ENCODE measurements around the gene UMODL1.

Gene UMODL1

GRCh38 chr21:42106425-42106824 is 35.3 kb downstream of the UMODL1 start:
- H3K27me3 ChIP-seq (ENCODE audit: control insufficient read depth in 1 of 2, insufficient read depth in 2 of 2, low read length in 2 of 2), result no peaks in the 10 kb centered on the region
- H3K9me3 ChIP-seq (ENCODE audit: low read length), result no peaks in the 10 kb centered on the region
- no peak overlapping the region for H3K27ac ChIP-seq (ENCODE audit: low read depth, low read length)
- no peaks in the 10 kb centered on the region for H3K36me3 ChIP-seq (ENCODE audit: insufficient read depth, low read length)
- H3K4me1 ChIP-seq (ENCODE audit: insufficient read depth, low read length), result no peaks in the 10 kb centered on the region
- no peak overlapping the region for H3K4me3 ChIP-seq (ENCODE audit: low read depth in 1 of 2, low read length in 2 of 2)
- no peak overlapping the region for H3K9ac ChIP-seq (ENCODE audit: low read length)

DNA sequence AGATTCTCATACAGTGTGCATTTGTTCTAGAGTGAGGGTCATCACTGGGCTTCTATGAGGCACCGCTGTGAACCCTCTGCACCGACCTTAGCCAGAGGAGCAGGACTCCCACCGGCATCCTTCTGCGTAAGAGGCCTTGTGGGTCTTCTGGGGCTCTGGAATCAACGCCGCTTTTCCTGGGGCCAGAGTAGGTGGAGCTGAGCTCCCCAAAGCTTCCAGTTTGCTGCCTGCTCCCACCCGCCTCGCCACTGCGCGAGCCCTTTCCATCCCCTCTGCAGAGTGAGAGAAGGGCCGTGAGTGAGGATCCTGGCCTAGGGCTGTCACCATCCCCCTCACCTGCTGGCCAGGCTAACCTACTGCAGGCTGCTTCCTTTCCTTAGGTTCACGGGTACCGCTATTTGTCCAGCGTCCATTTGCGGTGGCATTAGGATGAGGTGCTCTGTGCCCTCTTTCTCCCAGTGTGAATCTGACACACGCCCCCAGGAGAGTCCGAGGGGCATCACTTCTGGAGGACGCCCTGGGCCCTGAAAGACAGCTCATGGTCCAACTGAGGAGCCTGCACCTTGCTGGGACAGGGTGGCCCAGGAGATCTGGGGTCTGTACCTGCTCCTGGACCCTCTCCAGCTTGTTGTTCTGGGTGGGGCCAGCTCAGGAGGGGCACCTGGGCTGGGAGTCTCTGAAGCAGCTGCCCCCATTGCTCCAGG is 36.2 kb downstream of the UMODL1 start:
- Histone ChIP-seq H3K9ac (ENCODE audit: low read length) (no peak overlapping the region), H3K36me3 (ENCODE audit: insufficient read depth, low read length) (no peaks in the 10 kb centered on the region), H3K27me3 (ENCODE audit: control insufficient read depth in 1 of 2, insufficient read depth in 2 of 2, low read length in 2 of 2) (no peaks in the 10 kb centered on the region), H3K4me3 (ENCODE audit: low read depth in 1 of 2, low read length in 2 of 2) (no peak overlapping the region), H3K27ac (ENCODE audit: low read depth, low read length) (no peak overlapping the region), H3K4me1 (ENCODE audit: insufficient read depth, low read length) (no peaks in the 10 kb centered on the region), H3K9me3 (ENCODE audit: low read length) (no peaks in the 10 kb centered on the region)

GRCh38 chr21:42107881-42108553 is 36.9 kb downstream of the UMODL1 start:
- Histone ChIP-seq H3K36me3 (ENCODE audit: insufficient read depth, low read length) (no peaks in the 10 kb centered on the region), H3K9ac (ENCODE audit: low read length) (no peak overlapping the region), H3K27me3 (ENCODE audit: control insufficient read depth in 1 of 2, insufficient read depth in 2 of 2, low read length in 2 of 2) (no peaks in the 10 kb centered on the region), H3K9me3 (ENCODE audit: low read length) (no peaks in the 10 kb centered on the region), H3K27ac (ENCODE audit: low read depth, low read length) (no peak overlapping the region), H3K4me3 (ENCODE audit: low read depth in 1 of 2, low read length in 2 of 2) (no peak overlapping the region), H3K4me1 (ENCODE audit: insufficient read depth, low read length) (no peaks in the 10 kb centered on the region)

GRCh38 chr21:42108554-42109340 is 37.6 kb downstream of the UMODL1 start:
- Histone ChIP-seq H3K27me3 (ENCODE audit: control insufficient read depth in 1 of 2, insufficient read depth in 2 of 2, low read length in 2 of 2) (no peaks in the 10 kb centered on the region), H3K4me1 (ENCODE audit: insufficient read depth, low read length) (no peaks in the 10 kb centered on the region), H3K9me3 (ENCODE audit: low read length) (no peaks in the 10 kb centered on the region), H3K4me3 (ENCODE audit: low read depth in 1 of 2, low read length in 2 of 2) (no peak overlapping the region), H3K9ac (ENCODE audit: low read length) (no peak overlapping the region), H3K36me3 (ENCODE audit: insufficient read depth, low read length) (no peaks in the 10 kb centered on the region), H3K27ac (ENCODE audit: low read depth, low read length) (no peak overlapping the region)

GRCh38 chr21:42109473-42109872 is 38.4 kb downstream of the UMODL1 start:
- H3K4me1 ChIP-seq (ENCODE audit: insufficient read depth, low read length), result no peaks in the 10 kb centered on the region
- no peaks in the 10 kb centered on the region for H3K36me3 ChIP-seq (ENCODE audit: insufficient read depth, low read length)
- H3K27ac ChIP-seq (ENCODE audit: low read depth, low read length), result no peak overlapping the region
- H3K4me3 ChIP-seq (ENCODE audit: low read depth in 1 of 2, low read length in 2 of 2), result no peak overlapping the region
- no peaks in the 10 kb centered on the region for H3K27me3 ChIP-seq (ENCODE audit: control insufficient read depth in 1 of 2, insufficient read depth in 2 of 2, low read length in 2 of 2)
- no peak overlapping the region for H3K9ac ChIP-seq (ENCODE audit: low read length)
- no peaks in the 10 kb centered on the region for H3K9me3 ChIP-seq (ENCODE audit: low read length)

- no peak overlapping the region for H3K4me3 ChIP-seq (ENCODE audit: low read depth in 1 of 2, low read length in 2 of 2)
- H3K9ac ChIP-seq (ENCODE audit: low read length), result no peak overlapping the region
- no peak overlapping the region for H3K27ac ChIP-seq (ENCODE audit: low read depth, low read length)
- no peaks in the 10 kb centered on the region for H3K9me3 ChIP-seq (ENCODE audit: low read length)
- no peaks in the 10 kb centered on the region for H3K36me3 ChIP-seq (ENCODE audit: insufficient read depth, low read length)
- H3K4me1 ChIP-seq (ENCODE audit: insufficient read depth, low read length), result no peaks in the 10 kb centered on the region
- peaks cover 0 to 2% of the 10 kb centered on the region in 2 donors for H3K27me3 ChIP-seq (ENCODE audit: control insufficient read depth in 1 of 2, insufficient read depth in 2 of 2, low read length in 2 of 2)
These were observed 38.9 kb downstream of the UMODL1 start for GRCh38 chr21:42109873-42110525.

DNA sequence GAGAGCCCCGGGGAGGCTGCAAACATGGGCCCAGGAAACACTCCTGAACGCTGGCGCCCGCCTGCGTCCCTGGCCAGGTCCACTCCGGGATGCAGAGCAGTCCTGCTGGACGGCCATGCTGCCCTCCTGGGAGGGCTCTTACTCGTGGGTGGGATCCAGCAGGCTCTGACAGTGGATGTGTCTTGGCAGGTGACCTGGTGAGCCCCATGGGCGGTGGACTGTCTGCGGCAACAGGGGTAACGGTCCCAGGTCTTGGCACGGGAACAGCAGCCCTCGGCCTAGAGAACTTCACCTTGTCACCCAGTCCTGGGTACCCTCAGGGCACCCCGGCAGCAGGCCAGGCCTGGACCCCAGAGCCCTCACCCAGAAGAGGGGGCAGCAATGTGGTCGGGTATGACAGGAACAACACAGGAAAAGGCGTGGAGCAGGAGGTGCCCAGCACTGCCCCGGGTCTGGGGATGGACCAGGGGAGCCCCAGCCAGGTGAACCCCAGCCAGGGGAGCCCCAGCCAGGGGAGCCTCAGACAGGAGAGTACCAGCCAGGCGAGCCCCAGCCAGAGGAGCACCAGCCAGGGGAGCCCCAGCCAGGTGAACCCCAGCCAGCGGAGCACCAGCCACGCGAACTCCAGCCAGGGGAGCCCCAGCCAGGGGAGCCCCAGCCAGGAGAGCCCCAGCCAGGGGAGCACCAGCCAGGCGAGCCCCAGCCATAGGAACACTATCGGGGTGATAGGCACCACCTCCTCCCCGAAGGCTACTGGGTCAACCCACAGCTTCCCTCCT is 39.8 kb downstream of the UMODL1 start:
- peaks cover 0 to 6% of the 10 kb centered on the region in 2 donors for H3K27me3 ChIP-seq (ENCODE audit: control insufficient read depth in 1 of 2, insufficient read depth in 2 of 2, low read length in 2 of 2)

GRCh38 chr21:42111470-42111743 is 40.3 kb downstream of the UMODL1 start:
- H3K36me3 ChIP-seq (ENCODE audit: insufficient read depth, low read length), result no peaks in the 10 kb centered on the region
- no peaks in the 10 kb centered on the region for H3K9me3 ChIP-seq (ENCODE audit: low read length)
- no peaks in the 10 kb centered on the region for H3K4me1 ChIP-seq (ENCODE audit: insufficient read depth, low read length)
- H3K4me3 ChIP-seq (ENCODE audit: low read depth in 1 of 2, low read length in 2 of 2), result no peak overlapping the region
- peaks cover 0 to 6% of the 10 kb centered on the region in 2 donors for H3K27me3 ChIP-seq (ENCODE audit: control insufficient read depth in 1 of 2, insufficient read depth in 2 of 2, low read length in 2 of 2)
- H3K9ac ChIP-seq (ENCODE audit: low read length), result no peak overlapping the region
- H3K27ac ChIP-seq (ENCODE audit: low read depth, low read length), result no peak overlapping the region

More for the DNA sequence above, 39.8 kb downstream of the UMODL1 start:
- Histone ChIP-seq H3K9me3 (ENCODE audit: low read length) (no peaks in the 10 kb centered on the region), H3K4me1 (ENCODE audit: insufficient read depth, low read length) (no peaks in the 10 kb centered on the region), H3K4me3 (ENCODE audit: low read depth in 1 of 2, low read length in 2 of 2) (no peak overlapping the region), H3K36me3 (ENCODE audit: insufficient read depth, low read length) (no peaks in the 10 kb centered on the region), H3K27ac (ENCODE audit: low read depth, low read length) (no peak overlapping the region), H3K9ac (ENCODE audit: low read length) (no peak overlapping the region)

- Histone ChIP-seq H3K27ac (ENCODE audit: low read depth, low read length) (no peak overlapping the region), H3K4me1 (ENCODE audit: insufficient read depth, low read length) (no peaks in the 10 kb centered on the region), H3K9me3 (ENCODE audit: low read length) (no peaks in the 10 kb centered on the region), H3K27me3 (ENCODE audit: control insufficient read depth in 1 of 2, insufficient read depth in 2 of 2, low read length in 2 of 2) (peaks cover 0 to 6% of the 10 kb centered on the region in 2 donors), H3K4me3 (ENCODE audit: low read depth in 1 of 2, low read length in 2 of 2) (no peak overlapping the region), H3K9ac (ENCODE audit: low read length) (no peak overlapping the region), H3K36me3 (ENCODE audit: insufficient read depth, low read length) (no peaks in the 10 kb centered on the region)
These were observed 40.7 kb downstream of the UMODL1 start for GRCh38 chr21:42111811-42112210.

DNA sequence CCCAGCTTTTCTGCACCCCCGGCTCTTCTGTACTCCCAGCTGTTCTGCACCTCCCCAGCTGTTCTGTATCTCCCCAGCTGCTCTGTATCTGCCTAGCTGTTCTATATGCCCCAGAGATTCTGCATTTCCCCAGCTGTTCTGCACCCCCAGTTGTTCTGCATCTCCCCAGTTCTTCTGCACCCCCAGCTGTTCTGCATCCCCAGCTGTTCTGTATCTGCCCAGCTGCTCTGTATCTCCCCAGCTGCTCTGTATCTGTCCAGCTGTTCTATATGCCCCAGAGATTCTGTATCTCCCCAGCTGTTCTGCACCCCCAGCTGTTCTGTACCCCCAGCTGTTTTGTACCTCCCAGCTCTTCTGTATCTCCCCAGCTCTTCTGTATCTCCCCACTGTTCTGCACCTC is 41.1 kb downstream of the UMODL1 start:
- Histone ChIP-seq H3K36me3 (ENCODE audit: insufficient read depth, low read length) (no peaks in the 10 kb centered on the region), H3K4me1 (ENCODE audit: insufficient read depth, low read length) (peaks cover 3% of the 10 kb centered on the region), H3K9me3 (ENCODE audit: low read length) (no peaks in the 10 kb centered on the region), H3K4me3 (ENCODE audit: low read depth in 1 of 2, low read length in 2 of 2) (no peak overlapping the region), H3K9ac (ENCODE audit: low read length) (no peak overlapping the region), H3K27ac (ENCODE audit: low read depth, low read length) (no peak overlapping the region), H3K27me3 (ENCODE audit: control insufficient read depth in 1 of 2, insufficient read depth in 2 of 2, low read length in 2 of 2) (peaks cover 0 to 6% of the 10 kb centered on the region in 2 donors)

DNA sequence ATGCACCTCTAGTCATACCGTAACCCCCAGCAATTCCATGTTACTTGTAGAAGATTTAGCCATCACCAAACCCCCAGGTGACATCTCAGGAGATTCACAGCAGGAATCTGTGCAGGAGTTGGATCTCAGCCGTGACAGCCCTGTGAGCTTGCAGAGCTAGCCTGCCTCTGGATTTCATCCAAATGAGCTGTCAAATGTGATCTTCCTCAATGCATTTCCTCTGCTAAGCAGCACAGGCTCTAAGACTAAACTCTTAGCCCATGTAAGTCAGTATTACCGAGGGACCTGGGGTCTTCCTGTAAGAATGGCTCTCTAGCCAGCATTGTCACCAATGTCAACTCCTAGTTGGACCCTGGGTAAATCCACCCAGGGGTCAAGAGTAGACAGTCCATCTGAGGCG is 41.7 kb downstream of the UMODL1 start:
- Histone ChIP-seq H3K9ac (ENCODE audit: low read length) (no peak overlapping the region), H3K27ac (ENCODE audit: low read depth, low read length) (no peak overlapping the region), H3K36me3 (ENCODE audit: insufficient read depth, low read length) (no peaks in the 10 kb centered on the region), H3K4me3 (ENCODE audit: low read depth in 1 of 2, low read length in 2 of 2) (no peak overlapping the region), H3K27me3 (ENCODE audit: control insufficient read depth in 1 of 2, insufficient read depth in 2 of 2, low read length in 2 of 2) (peaks cover 0 to 6% of the 10 kb centered on the region in 2 donors), H3K4me1 (ENCODE audit: insufficient read depth, low read length) (peaks cover 5% of the 10 kb centered on the region), H3K9me3 (ENCODE audit: low read length) (no peaks in the 10 kb centered on the region)
